ENCODE measurements around the gene ULK4.
"Not testable (repeated sequence)": the region's sequence is repeated elsewhere in the genome, so short reads cannot be mapped to it uniquely, and the experiment has no call there.

Gene ULK4

GRCh38 chr3:41575724-41576123 is 386.2 kb downstream of the ULK4 start:
- DNase-seq (ENCODE audit: low spot score), result no peak

GRCh38 chr3:41574900-41575299 is 387.0 kb downstream of the ULK4 start:
- no peak for DNase-seq (ENCODE audit: low spot score)

DNA sequence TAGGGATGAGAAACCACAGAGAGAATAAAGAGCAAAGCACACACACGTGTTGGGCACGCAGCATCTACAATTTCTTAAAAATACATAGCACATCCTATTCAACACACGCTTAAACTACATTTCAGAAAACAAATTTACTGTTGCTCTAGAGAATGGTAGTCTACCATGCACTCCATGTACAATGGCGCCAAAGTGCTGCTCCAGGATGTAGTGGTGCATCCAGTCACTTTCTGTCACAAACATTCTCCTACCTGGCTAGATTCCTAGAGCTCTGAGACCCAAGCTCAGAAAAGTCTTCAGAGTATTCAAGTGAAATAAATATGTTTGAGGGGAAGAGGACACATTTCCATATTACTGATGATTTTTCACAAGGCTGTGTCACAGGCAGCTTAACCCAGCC is 388.3 kb downstream of the ULK4 start:
- no peak for DNase-seq (ENCODE audit: low spot score)

GRCh38 chr3:41572092-41572491 is 389.8 kb downstream of the ULK4 start:
- DNase-seq (ENCODE audit: low spot score), result no peak

GRCh38 chr3:41569632-41570305 is 392.1 kb downstream of the ULK4 start:
- no peak for DNase-seq (ENCODE audit: low spot score)

DNA sequence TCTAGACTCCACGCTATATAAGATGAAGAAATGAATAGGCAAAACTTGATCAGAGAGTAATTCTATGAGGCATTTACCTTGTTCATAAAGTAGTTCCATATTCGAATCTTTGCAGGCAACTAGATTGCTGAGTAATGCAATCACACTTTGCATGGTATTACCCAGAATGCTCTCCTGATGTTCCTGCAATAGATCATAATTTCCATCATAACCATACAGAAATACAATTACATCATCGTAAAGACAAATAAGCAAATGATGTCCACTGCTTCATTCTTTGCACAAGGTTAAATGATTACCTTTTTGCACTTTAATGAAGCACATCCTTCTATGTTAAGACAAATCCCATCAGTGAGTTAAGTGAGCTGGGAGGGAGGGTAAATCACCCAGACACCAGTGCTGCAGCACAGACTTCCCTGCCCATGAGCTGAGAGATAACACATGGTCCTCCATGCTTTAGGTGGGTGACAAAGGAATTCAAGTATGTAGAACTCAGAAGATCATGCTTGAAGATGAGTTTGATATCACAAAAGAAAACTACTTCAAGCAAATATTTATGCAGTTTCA is 395.9 kb downstream of the ULK4 start:
- no peak for DNase-seq (ENCODE audit: low spot score)

GRCh38 chr3:41565003-41565402 is 396.9 kb downstream of the ULK4 start:
- no peak for DNase-seq (ENCODE audit: low spot score)

DNA sequence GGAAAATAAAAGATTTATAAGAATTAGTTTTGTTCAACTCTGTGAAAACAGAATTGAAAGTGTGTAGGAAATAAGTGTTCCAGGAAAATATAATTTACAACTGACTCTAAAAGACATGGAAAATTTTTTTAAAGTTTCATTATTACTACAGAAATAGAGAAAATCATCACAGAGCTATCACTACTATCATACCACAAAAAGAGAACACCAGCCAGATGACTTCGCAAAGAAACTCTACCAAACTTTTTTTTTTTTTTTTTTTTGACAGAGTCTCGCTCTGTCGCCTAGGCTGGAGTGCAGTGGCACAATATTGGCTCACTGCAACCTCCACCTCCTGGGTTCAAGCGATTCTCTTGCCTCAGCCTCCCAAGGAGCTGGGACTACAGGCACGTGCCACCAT is 405.7 kb downstream of the ULK4 start:
- not testable (repeated sequence) for DNase-seq (ENCODE audit: low spot score)

GRCh38 chr3:41532976-41533375 is 428.9 kb downstream of the ULK4 start:
- no peak for DNase-seq (ENCODE audit: low spot score)

DNA sequence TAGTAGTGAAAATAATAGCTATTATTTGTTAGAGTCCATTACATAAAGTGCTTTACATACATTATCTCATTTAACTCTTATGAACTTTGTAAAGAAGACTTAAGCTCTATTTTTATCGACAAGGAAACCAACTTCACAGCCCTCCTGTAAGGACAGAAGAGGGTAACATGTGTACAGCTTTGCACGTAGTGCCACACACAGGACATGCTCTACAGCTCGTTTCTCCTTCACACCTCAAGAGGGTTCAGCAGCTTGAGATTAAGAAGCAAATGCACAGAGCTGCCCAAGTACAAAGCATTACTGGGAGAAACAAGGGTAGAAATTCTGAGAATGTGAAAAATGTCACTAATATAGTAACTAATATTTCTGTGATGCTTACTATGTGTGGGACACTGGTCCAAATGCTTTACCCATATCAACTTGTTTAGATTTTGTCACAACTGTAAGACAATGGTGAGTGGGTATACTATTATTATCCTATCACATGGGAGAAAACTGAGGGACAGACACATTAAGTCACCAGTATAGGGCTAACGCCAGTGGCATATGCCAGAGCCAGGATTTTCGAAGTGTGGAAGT is 434.8 kb downstream of the ULK4 start:
- DNase-seq (ENCODE audit: low spot score), result no peak

- DNase-seq (ENCODE audit: low spot score), result no peak
Observed at GRCh38 chr3:41525303-41526064, 436.4 kb downstream of the ULK4 start.

DNA sequence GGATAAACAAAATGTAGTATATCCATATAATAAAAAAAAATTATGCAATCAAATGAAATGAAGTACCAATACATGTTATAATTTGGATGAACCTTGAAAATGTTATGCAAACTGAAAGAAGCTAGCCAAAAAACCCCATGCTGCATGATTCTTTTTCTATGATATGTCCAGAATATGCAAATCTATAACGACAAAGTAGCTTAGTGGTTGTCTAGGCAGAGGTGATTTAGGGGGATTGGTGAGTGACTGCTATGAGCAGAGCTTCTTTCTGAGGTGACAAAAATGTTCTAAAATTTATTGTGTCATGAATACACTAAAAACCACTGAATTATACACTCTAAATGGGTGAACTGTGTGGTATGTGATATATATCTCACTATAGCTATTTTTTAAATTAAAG is 438.0 kb downstream of the ULK4 start:
- no peak for DNase-seq (ENCODE audit: low spot score)

DNA sequence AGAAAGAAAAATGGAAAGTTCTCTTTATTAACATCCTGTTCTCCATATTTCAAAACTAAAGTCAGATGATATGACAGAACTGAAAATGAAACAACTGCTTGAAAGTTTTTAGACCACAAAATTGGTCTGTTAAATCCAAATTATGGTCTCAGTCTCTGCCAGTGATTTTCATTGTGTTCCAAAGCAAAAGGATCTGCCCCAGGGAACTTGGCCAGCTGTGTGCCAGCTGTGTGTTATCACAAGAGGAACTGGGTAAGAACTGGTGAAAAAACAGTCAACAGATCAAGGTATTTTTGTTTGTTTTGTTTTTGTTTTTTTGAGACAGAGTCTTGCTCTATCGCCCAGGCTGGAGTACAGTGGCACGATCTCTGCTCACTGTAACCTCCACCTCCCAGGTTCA is 439.3 kb downstream of the ULK4 start:
- no peak for DNase-seq (ENCODE audit: low spot score)

GRCh38 chr3:41521010-41521655 is 440.8 kb downstream of the ULK4 start:
- no peak for DNase-seq (ENCODE audit: low spot score)

DNA sequence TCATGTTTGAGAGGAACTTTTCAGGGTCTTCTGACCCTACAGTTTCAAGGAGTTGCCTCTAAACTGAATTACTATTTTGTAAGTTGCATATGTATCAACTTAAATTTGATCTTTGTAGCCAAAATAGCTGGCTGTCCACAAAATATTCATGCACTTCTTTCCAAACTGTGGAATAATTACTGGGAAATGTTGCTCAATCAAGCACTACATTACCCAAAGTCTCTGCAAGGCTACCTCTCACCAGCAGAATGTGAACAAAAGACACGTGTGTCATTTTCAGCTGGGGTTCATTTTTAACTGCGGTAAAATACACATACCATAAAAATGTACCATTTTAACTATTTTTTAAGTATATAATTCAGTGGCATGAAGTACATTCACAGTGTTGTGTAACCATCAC is 442.2 kb downstream of the ULK4 start:
- no peak for DNase-seq (ENCODE audit: low spot score)

GRCh38 chr3:41518626-41519025 is 443.3 kb downstream of the ULK4 start:
- DNase-seq (ENCODE audit: low spot score), result no peak

DNA sequence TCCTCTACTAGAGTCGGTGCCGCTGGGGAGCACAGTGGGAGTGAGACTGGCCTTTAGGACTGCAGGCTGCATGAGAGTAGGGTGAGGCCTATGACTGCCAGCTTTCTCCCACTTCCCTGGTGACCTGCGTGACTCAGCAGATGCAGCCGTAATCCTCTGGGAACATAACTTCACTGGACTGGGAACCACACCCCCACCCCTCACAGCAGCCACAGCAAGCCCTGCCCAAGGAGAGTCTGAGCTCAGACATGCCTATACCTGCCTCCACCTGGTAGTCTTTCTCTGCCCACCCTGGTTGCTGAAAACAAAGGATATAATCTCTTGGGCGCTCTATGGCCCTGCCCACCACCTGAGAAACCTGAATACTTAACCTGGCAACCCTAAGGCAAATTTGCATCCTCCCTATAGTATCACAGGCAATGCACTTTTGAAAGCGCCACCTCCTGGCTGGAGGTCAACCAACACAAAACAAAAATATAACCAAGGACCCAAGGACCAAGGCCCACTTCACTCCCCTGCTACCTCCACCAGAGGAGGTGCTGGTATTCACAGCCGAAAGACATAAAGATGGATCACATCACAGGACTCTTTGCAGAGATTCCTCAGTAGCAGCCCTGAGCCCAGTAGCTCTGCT is 453.7 kb downstream of the ULK4 start:
- DNase-seq (ENCODE audit: low spot score), result no peak

GRCh38 chr3:41507336-41508062 is 454.4 kb downstream of the ULK4 start:
- DNase-seq (ENCODE audit: low spot score), result no peak

GRCh38 chr3:41503998-41504623 is 457.8 kb downstream of the ULK4 start:
- DNase-seq (ENCODE audit: low spot score), result peak; percentile 23

- DNase-seq (ENCODE audit: low spot score), result no peak
Observed at GRCh38 chr3:41502481-41502880, 459.4 kb downstream of the ULK4 start.

DNA sequence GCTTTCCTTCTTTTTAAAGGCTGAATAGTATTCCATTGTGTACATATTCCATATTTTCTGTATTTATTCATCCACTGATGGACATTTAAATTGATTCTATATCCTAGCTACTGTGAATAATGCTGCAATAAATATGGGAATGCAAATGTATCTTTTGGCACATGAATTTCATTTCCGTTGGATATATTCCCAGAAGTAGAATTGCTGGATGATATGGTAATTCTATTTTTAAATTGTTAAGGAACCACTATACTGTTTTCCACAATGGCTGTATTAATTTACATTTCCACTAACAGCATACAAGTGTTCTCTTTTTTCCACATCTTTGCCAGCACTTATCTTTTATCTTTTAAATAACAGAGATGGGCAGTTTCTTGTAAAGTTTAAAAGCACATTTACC is 459.9 kb downstream of the ULK4 start:
- no peak for DNase-seq (ENCODE audit: low spot score)

Data from putamen (tissue), 1 donor.